Measurements from ENCODE around the gene CDK2AP2. TPM values are rescaled to one million over a fixed set of nuclear protein-coding genes. Genes with fewer than 3 reads are reported as not detected.

Gene CDK2AP2
- total and polyA plus RNA-seq, 2 donors (not counting 3 experiments of a cell fraction or from before 2014, with no cell fraction given), result 81.2 to 143 TPM

DNA sequence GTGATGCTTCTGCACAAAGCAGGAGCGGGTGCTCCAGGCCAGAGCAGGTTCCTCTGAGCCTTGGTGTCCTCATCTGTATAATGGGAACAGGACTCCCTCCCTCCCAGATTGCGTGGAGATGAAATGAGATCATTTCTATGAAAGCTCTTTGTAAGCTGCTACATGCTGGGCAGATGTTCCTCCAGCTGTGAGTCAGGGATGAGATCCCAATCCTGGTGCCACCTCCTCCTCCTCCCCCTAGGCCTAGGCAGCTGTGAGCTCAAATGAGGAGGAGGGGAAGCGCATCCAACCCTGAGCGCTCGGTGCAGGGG, 22.3 kb upstream of the CDK2AP2 start:
- peaks cover 3% of the 10 kb centered on the region for H3K9me3 ChIP-seq (replicated peaks; ENCODE audit: control insufficient read depth, insufficient read depth, low read length)
- no peaks in the 10 kb centered on the region for H3K36me3 ChIP-seq (ENCODE audit: control insufficient read depth in 2 of 2, extremely low read depth in 1 of 2, insufficient read depth in 2 of 2, low read length in 2 of 2)
- H2AFZ ChIP-seq (ENCODE audit: low read depth, low read length), result no peak overlapping the region
- no peak overlapping the region for H3K9ac ChIP-seq (replicated peaks; ENCODE audit: extremely low read depth, insufficient read depth, low read length)
- BruUV-seq (replicated peaks), result no TSS peak
- no peaks in the 10 kb centered on the region for H3K79me2 ChIP-seq (ENCODE audit: control insufficient read depth, insufficient read depth, low read length)
- CTCF ChIA-PET, result interaction anchor here (1.0 kb wide), 1 partner anchor 15 kb away, joined by 3 read pairs; no protein-coding TSS in a partner anchor
- H3K4me1 ChIP-seq (ENCODE audit: control insufficient read depth, extremely low read depth, insufficient read depth, low read length), result no peaks in the 10 kb centered on the region
- no peaks in the 10 kb centered on the region for H3K27me3 ChIP-seq (ENCODE audit: control insufficient read depth in 2 of 2, insufficient read depth in 2 of 2, low read length in 2 of 2)
- TF ChIP-seq, protein P1, sequence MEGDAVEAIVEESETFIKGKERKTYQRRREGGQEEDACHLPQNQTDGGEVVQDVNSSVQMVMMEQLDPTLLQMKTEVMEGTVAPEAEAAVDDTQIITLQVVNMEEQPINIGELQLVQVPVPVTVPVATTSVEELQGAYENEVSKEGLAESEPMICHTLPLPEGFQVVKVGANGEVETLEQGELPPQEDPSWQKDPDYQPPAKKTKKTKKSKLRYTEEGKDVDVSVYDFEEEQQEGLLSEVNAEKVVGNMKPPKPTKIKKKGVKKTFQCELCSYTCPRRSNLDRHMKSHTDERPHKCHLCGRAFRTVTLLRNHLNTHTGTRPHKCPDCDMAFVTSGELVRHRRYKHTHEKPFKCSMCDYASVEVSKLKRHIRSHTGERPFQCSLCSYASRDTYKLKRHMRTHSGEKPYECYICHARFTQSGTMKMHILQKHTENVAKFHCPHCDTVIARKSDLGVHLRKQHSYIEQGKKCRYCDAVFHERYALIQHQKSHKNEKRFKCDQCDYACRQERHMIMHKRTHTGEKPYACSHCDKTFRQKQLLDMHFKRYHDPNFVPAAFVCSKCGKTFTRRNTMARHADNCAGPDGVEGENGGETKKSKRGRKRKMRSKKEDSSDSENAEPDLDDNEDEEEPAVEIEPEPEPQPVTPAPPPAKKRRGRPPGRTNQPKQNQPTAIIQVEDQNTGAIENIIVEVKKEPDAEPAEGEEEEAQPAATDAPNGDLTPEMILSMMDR (IDR thresholded peaks at IDR 0.05; ENCODE audit: extremely low read depth in 1 of 2, insufficient read depth in 1 of 2, low read depth in 1 of 2, low read length in 2 of 2), result no peak
- TF ChIP-seq, protein P2, sequence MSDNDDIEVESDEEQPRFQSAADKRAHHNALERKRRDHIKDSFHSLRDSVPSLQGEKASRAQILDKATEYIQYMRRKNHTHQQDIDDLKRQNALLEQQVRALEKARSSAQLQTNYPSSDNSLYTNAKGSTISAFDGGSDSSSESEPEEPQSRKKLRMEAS (IDR thresholded peaks at IDR 0.05; ENCODE audit: insufficient read depth, insufficient read length), result no peak
- no peak for TF ChIP-seq EZH2 (IDR thresholded peaks at IDR 0.05; ENCODE audit: borderline replicate concordance, low read depth, low read length, severe bottlenecking)
- TF ChIP-seq POLR2AphosphoS5 (IDR thresholded peaks at IDR 0.05; ENCODE audit: insufficient read depth, low read depth, low read length), result no peak
- no peak for TF ChIP-seq GATA2 (IDR thresholded peaks at IDR 0.05; ENCODE audit: insufficient read depth, insufficient read length, low read depth, low read length)
- no peak for TF ChIP-seq MYC (IDR thresholded peaks at IDR 0.05; ENCODE audit: low read depth, low read length)
- TF ChIP-seq JUN (IDR thresholded peaks at IDR 0.05; ENCODE audit: borderline replicate concordance, insufficient read depth, insufficient read length, low read depth), result no peak
- TF ChIP-seq POLR2A (IDR thresholded peaks at IDR 0.05; ENCODE audit: low read depth, low read length), result no peak
- no peak for TF ChIP-seq FOS (IDR thresholded peaks at IDR 0.05; ENCODE audit: borderline replicate concordance, insufficient read depth, low read length)
- intact Hi-C loops (cut with micrococcal nuclease) (no loop called here), dilution Hi-C loops (cut with MboI; ENCODE audit: extremely low pct_ligation_motif_present, low sequenced_read_pairs) (no loop called here)
- no peak overlapping the region for H3K27ac ChIP-seq (ENCODE audit: insufficient read depth, low read depth, low read length)
- FAIRE-seq (no peak), DNase-seq (ENCODE audit: low read depth, low spot score) (no peak)
- H3K9me1 ChIP-seq (replicated peaks; ENCODE audit: control insufficient read depth, extremely low read depth, insufficient read depth, low read length), result no peaks in the 10 kb centered on the region
- no peak overlapping the region for H3K4me2 ChIP-seq (ENCODE audit: insufficient read depth, low read length)
- POLR2A ChIA-PET, result no interaction called here
- H3K4me3 ChIP-seq (replicated peaks in 1 of 3; ENCODE audit: insufficient read depth in 1 of 3, low read depth in 1 of 3, low read length in 3 of 3), result no peak overlapping the region
- no peaks in the 10 kb centered on the region for H4K20me1 ChIP-seq (replicated peaks; ENCODE audit: control insufficient read depth, extremely low read depth, insufficient read depth, low read length)

Measured in endothelial cell of umbilical vein (primary cell).